ENCODE measurements around the gene MAP1LC3A. TPM values are rescaled to one million over a fixed set of nuclear protein-coding genes. Genes with fewer than 3 reads are reported as not detected.

The MAP1LC3A gene
- total RNA-seq, 1 experiment from 2014 or later, result not detected

- Histone ChIP-seq H3K4me3 (replicated peaks in 1 of 2; ENCODE audit: low read depth in 1 of 2, low read length in 2 of 2) (no peak overlapping the region), H3K9me3 (ENCODE audit: control insufficient read depth in 1 of 2, insufficient read depth in 1 of 2, low read depth in 1 of 2, low read length in 2 of 2) (no peaks in the 10 kb centered on the region), H3K4me1 (ENCODE audit: control insufficient read depth in 1 of 2, insufficient read depth in 2 of 2, low read length in 2 of 2) (peaks cover 30 to 44% of the 10 kb centered on the region in 2 experiments), H3K9ac (ENCODE audit: low read length) (no peak overlapping the region), H3K4me2 (ENCODE audit: low read length) (no peak overlapping the region), H3K79me2 (ENCODE audit: insufficient read depth, low read length) (peaks cover 69% of the 10 kb centered on the region), H3K36me3 (ENCODE audit: control insufficient read depth in 1 of 2, insufficient read depth in 2 of 2, low read length in 2 of 2) (peaks cover 11 to 21% of the 10 kb centered on the region in 2 experiments), H4K20me1 (ENCODE audit: insufficient read depth) (no peaks in the 10 kb centered on the region; the same call in 1 of the 2 replicates), H3K9me2 (ENCODE audit: insufficient read depth) (no peaks in the 10 kb centered on the region), H3K27me3 (ENCODE audit: insufficient read depth, low read length) (no peaks in the 10 kb centered on the region), H3K27ac (ENCODE audit: low read depth, low read length) (no peak overlapping the region), H2AFZ (ENCODE audit: low read depth, low read length, poor library complexity, severe bottlenecking) (no peak overlapping the region)
- ChIA-PET POLR2A (no interaction called here), RAD21 (ENCODE audit: low non-redundant PET in 1 of 2, low total read pairs in 2 of 2, uncharacterized antibody in 2 of 2, unreplicated experiment in 2 of 2) (no interaction called here), CTCF (interaction anchor here (1.9 to 6.0 kb wide), 2 partner anchors 8 to 211 kb away, joined by 9 to 127 read pairs; partner anchors contain the start of gene DYNLRB1)
- DNase-seq (ENCODE audit: low read depth, low spot score) (no peak), ATAC-seq (no peak)
- intact Hi-C loops (cut with micrococcal nuclease), result no loop called here
- no peak for TF ChIP-seq CEBPB (IDR thresholded peaks at IDR 0.05; ENCODE audit: low read depth)
- no peak for TF ChIP-seq ZNF274 (IDR thresholded peaks at IDR 0.05; ENCODE audit: low read depth, low read length)
- no peak for TF ChIP-seq POLR2A (IDR thresholded peaks at IDR 0.05; ENCODE audit: borderline replicate concordance, extremely low read depth, insufficient read depth, insufficient read length)
- no peak for TF ChIP-seq CBX3 (IDR thresholded peaks at IDR 0.05; ENCODE audit: low read depth)
- TF ChIP-seq POLR2AphosphoS5 (IDR thresholded peaks at IDR 0.05; ENCODE audit: low read depth, low read length), result no peak
- no TSS peak for BruUV-seq (replicated peaks)
Measured at GRCh38 chr20:34524426-34524825, 34.1 kb upstream of the MAP1LC3A start.

GRCh38 chr20:34525342-34525708 is 33.2 kb upstream of the MAP1LC3A start:
- Histone ChIP-seq H3K9me2 (ENCODE audit: insufficient read depth) (no peaks in the 10 kb centered on the region), H3K4me2 (ENCODE audit: low read length) (peak overlapping the region; percentile 73), H3K79me2 (ENCODE audit: insufficient read depth, low read length) (peaks cover 67% of the 10 kb centered on the region), H3K36me3 (ENCODE audit: control insufficient read depth in 1 of 2, insufficient read depth in 2 of 2, low read length in 2 of 2) (peaks cover 10 to 26% of the 10 kb centered on the region in 2 experiments), H3K9ac (ENCODE audit: low read length) (peak overlapping the region; percentile 59), H2AFZ (ENCODE audit: low read depth, low read length, poor library complexity, severe bottlenecking) (no peak overlapping the region), H3K27me3 (ENCODE audit: insufficient read depth, low read length) (no peaks in the 10 kb centered on the region), H3K9me3 (ENCODE audit: control insufficient read depth in 1 of 2, insufficient read depth in 1 of 2, low read depth in 1 of 2, low read length in 2 of 2) (no peaks in the 10 kb centered on the region), H3K27ac (ENCODE audit: low read depth, low read length) (peak overlapping the region; percentile 78), H3K4me1 (ENCODE audit: control insufficient read depth in 1 of 2, insufficient read depth in 2 of 2, low read length in 2 of 2) (peaks cover 30 to 44% of the 10 kb centered on the region in 2 experiments), H4K20me1 (ENCODE audit: insufficient read depth) (no peaks in the 10 kb centered on the region; the same call in 1 of the 2 replicates), H3K4me3 (replicated peaks in 1 of 2; ENCODE audit: low read depth in 1 of 2, low read length in 2 of 2) (peak overlapping the region in 1 of 2 experiments; percentile 23; a peak in 2 of 4 replicates)
- no TSS peak for BruUV-seq (replicated peaks)
- intact Hi-C loops (cut with micrococcal nuclease), result no loop called here
- DNase-seq (ENCODE audit: low read depth, low spot score) (no peak), ATAC-seq (no peak)
- POLR2A ChIA-PET, result interaction anchor here (0.9 to 1.2 kb wide), 2 partner anchors 9 to 222 kb away, joined by 3 to 4 read pairs; partner anchors contain the start of genes AHCY and DYNLRB1
- CTCF ChIA-PET, result interaction anchor here (0.9 to 6.0 kb wide), 3 partner anchors 9 to 212 kb away, joined by 3 to 127 read pairs (median 9); partner anchors contain the start of gene DYNLRB1
- RAD21 ChIA-PET (ENCODE audit: low non-redundant PET in 1 of 2, low total read pairs in 2 of 2, uncharacterized antibody in 2 of 2, unreplicated experiment in 2 of 2), result interaction anchor here in 1 of 2 experiments (0.7 kb wide), 1 partner anchor 212 kb away, joined by 3 read pairs; no protein-coding TSS in a partner anchor
- TF ChIP-seq EGR1 (IDR thresholded peaks at IDR 0.05; ENCODE audit: low read depth) (no peak), SRF (IDR thresholded peaks at IDR 0.05; ENCODE audit: low read depth) (no peak), FOSL1 (IDR thresholded peaks at IDR 0.05; ENCODE audit: low read depth) (no peak), JUND (IDR thresholded peaks at IDR 0.05) (no peak), ATF3 (IDR thresholded peaks at IDR 0.05) (no peak), ELF1 (IDR thresholded peaks at IDR 0.05; ENCODE audit: borderline replicate concordance, low read depth) (no peak), CBX3 (IDR thresholded peaks at IDR 0.05; ENCODE audit: low read depth) (no peak), POLR2A (IDR thresholded peaks at IDR 0.05; ENCODE audit: borderline replicate concordance, extremely low read depth, insufficient read depth, insufficient read length) (no peak), CEBPB (IDR thresholded peaks at IDR 0.05; ENCODE audit: low read depth) (no peak), POLR2AphosphoS5 (IDR thresholded peaks at IDR 0.05; ENCODE audit: low read depth, low read length) (no peak), YY1 (IDR thresholded peaks at IDR 0.05; ENCODE audit: extremely low read depth, insufficient replicate concordance, low read depth, low read length) (no peak)
- TF ChIP-seq, protein P1, sequence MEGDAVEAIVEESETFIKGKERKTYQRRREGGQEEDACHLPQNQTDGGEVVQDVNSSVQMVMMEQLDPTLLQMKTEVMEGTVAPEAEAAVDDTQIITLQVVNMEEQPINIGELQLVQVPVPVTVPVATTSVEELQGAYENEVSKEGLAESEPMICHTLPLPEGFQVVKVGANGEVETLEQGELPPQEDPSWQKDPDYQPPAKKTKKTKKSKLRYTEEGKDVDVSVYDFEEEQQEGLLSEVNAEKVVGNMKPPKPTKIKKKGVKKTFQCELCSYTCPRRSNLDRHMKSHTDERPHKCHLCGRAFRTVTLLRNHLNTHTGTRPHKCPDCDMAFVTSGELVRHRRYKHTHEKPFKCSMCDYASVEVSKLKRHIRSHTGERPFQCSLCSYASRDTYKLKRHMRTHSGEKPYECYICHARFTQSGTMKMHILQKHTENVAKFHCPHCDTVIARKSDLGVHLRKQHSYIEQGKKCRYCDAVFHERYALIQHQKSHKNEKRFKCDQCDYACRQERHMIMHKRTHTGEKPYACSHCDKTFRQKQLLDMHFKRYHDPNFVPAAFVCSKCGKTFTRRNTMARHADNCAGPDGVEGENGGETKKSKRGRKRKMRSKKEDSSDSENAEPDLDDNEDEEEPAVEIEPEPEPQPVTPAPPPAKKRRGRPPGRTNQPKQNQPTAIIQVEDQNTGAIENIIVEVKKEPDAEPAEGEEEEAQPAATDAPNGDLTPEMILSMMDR (IDR thresholded peaks at IDR 0.05 in 2 of 3, conservative IDR thresholded peaks at IDR 0.05 in 1 of 3; ENCODE audit: borderline replicate concordance in 1 of 3, insufficient read depth in 1 of 3, low read depth in 2 of 3, low read length in 2 of 3), result no peak
